ENCODE data around the gene GABRB1. TPM values are rescaled to one million over a fixed set of nuclear protein-coding genes. Genes with fewer than 3 reads are reported as not detected.

GABRB1 gene
- total RNA-seq, 1 experiment from 2014 or later, result not detected

DNA sequence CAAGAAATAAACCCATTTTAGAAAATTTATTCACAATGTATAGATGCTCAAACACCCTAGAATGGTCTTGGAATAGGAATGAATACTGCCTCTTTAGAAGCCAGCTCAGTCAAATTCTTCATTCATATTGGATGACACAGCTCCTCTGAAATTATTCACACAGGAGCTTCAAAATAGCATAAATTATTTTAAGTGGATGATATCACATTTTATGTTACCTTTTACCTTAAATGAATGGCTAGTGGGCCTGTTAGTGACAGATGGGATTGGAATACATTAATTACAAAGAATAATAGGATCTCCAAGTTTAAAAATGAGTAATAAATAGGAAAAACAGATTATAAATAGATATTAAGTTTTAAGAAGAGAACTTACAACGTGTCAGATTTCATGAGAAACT lies 184.4 kb downstream of the GABRB1 start:
- ChIA-PET POLR2A (no interaction called here), CTCF (no interaction called here), RAD21 (ENCODE audit: low non-redundant PET in 1 of 2, low total read pairs in 2 of 2, uncharacterized antibody in 2 of 2, unreplicated experiment in 2 of 2) (no interaction called here)
- no peak for TF ChIP-seq EZH2phosphoT487 (IDR thresholded peaks at IDR 0.05; ENCODE audit: borderline replicate concordance)
- no peak for TF ChIP-seq RAD21 (IDR thresholded peaks at IDR 0.05; ENCODE audit: low read depth)
- TF ChIP-seq JUND (IDR thresholded peaks at IDR 0.05), result no peak
- no peak for TF ChIP-seq FOSL1 (IDR thresholded peaks at IDR 0.05; ENCODE audit: low read depth)
- no peak for TF ChIP-seq YY1 (IDR thresholded peaks at IDR 0.05; ENCODE audit: extremely low read depth, insufficient replicate concordance, low read depth, low read length)
- TF ChIP-seq ZFX (IDR thresholded peaks at IDR 0.05), result no peak
- TF ChIP-seq, protein P1, sequence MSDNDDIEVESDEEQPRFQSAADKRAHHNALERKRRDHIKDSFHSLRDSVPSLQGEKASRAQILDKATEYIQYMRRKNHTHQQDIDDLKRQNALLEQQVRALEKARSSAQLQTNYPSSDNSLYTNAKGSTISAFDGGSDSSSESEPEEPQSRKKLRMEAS (IDR thresholded peaks at IDR 0.05), result no peak
- TF ChIP-seq ZNF274 (IDR thresholded peaks at IDR 0.05; ENCODE audit: low read depth, low read length), result no peak
- no peak for TF ChIP-seq ELF1 (IDR thresholded peaks at IDR 0.05; ENCODE audit: borderline replicate concordance, low read depth)
- TF ChIP-seq CEBPB (IDR thresholded peaks at IDR 0.05; ENCODE audit: low read depth), result no peak
- TF ChIP-seq, protein P2, sequence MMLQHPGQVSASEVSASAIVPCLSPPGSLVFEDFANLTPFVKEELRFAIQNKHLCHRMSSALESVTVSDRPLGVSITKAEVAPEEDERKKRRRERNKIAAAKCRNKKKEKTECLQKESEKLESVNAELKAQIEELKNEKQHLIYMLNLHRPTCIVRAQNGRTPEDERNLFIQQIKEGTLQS (IDR thresholded peaks at IDR 0.05), result no peak
- no peak for TF ChIP-seq TCF7L2 (IDR thresholded peaks at IDR 0.05; ENCODE audit: borderline replicate concordance, extremely low read depth, insufficient read depth, insufficient read length)
- no peak for TF ChIP-seq SRF (IDR thresholded peaks at IDR 0.05; ENCODE audit: low read depth)
- TF ChIP-seq POLR2A (IDR thresholded peaks at IDR 0.05; ENCODE audit: borderline replicate concordance, extremely low read depth, insufficient read depth, insufficient read length), result no peak
- TF ChIP-seq SP1 (IDR thresholded peaks at IDR 0.05; ENCODE audit: low read depth), result no peak
- no peak for TF ChIP-seq EZH2 (IDR thresholded peaks at IDR 0.05)
- no peak for TF ChIP-seq EGR1 (IDR thresholded peaks at IDR 0.05; ENCODE audit: low read depth)
- no peak for TF ChIP-seq CBX3 (IDR thresholded peaks at IDR 0.05; ENCODE audit: low read depth)
- TF ChIP-seq, protein P3, sequence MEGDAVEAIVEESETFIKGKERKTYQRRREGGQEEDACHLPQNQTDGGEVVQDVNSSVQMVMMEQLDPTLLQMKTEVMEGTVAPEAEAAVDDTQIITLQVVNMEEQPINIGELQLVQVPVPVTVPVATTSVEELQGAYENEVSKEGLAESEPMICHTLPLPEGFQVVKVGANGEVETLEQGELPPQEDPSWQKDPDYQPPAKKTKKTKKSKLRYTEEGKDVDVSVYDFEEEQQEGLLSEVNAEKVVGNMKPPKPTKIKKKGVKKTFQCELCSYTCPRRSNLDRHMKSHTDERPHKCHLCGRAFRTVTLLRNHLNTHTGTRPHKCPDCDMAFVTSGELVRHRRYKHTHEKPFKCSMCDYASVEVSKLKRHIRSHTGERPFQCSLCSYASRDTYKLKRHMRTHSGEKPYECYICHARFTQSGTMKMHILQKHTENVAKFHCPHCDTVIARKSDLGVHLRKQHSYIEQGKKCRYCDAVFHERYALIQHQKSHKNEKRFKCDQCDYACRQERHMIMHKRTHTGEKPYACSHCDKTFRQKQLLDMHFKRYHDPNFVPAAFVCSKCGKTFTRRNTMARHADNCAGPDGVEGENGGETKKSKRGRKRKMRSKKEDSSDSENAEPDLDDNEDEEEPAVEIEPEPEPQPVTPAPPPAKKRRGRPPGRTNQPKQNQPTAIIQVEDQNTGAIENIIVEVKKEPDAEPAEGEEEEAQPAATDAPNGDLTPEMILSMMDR (IDR thresholded peaks at IDR 0.05 in 2 of 3, conservative IDR thresholded peaks at IDR 0.05 in 1 of 3; ENCODE audit: borderline replicate concordance in 1 of 3, insufficient read depth in 1 of 3, low read depth in 2 of 3, low read length in 2 of 3), result no peak
- TF ChIP-seq SIN3A (IDR thresholded peaks at IDR 0.05; ENCODE audit: low read depth), result no peak
- ATAC-seq, result no peak
- no peaks in the 10 kb centered on the region for H3K4me1 ChIP-seq (ENCODE audit: control insufficient read depth in 1 of 2, insufficient read depth in 2 of 2, low read length in 2 of 2)
- H3K9me3 ChIP-seq (ENCODE audit: control insufficient read depth in 1 of 2, insufficient read depth in 1 of 2, low read depth in 1 of 2, low read length in 2 of 2), result no peaks in the 10 kb centered on the region
- no peaks in the 10 kb centered on the region for H3K9me2 ChIP-seq (ENCODE audit: insufficient read depth)
- H2AFZ ChIP-seq (ENCODE audit: low read depth, low read length, poor library complexity, severe bottlenecking), result no peak overlapping the region
- no peaks in the 10 kb centered on the region for H3K79me2 ChIP-seq (ENCODE audit: insufficient read depth, low read length)
- no peak for DNase-seq (ENCODE audit: low read depth, low spot score)
- H3K4me3 ChIP-seq (replicated peaks in 1 of 2; ENCODE audit: low read depth in 1 of 2, low read length in 2 of 2), result no peak overlapping the region
- BruUV-seq (replicated peaks), result no TSS peak
- intact Hi-C loops (cut with micrococcal nuclease), result no loop called here
- no peak overlapping the region for H3K9ac ChIP-seq (ENCODE audit: low read length)
- no peak overlapping the region for H3K4me2 ChIP-seq (ENCODE audit: low read length)
- H3K27ac ChIP-seq (ENCODE audit: low read depth, low read length), result no peak overlapping the region
- H3K27me3 ChIP-seq (ENCODE audit: insufficient read depth, low read length), result 0 out of 2 replicates have a peak, but pooled peaks cover 20% of the 10 kb centered on the region
- no peaks in the 10 kb centered on the region for H3K36me3 ChIP-seq (ENCODE audit: control insufficient read depth in 1 of 2, insufficient read depth in 2 of 2, low read length in 2 of 2)
- H4K20me1 ChIP-seq (ENCODE audit: insufficient read depth), result no peaks in the 10 kb centered on the region

Data from HCT116 (cell line).